GM23338 (cell line): ENCODE measurements around the gene EFNA4. TPM values are rescaled to one million over a fixed set of nuclear protein-coding genes. Genes with fewer than 3 reads are reported as not detected.

ENCODE experiments used
- ATAC-seq: fragments of 200-7000 bp; cut with Tn5 transposase; 3 replicates; pipeline ENCODE4 v1.9.1; 2020
- DNase-seq: peaks from one replicate; pipeline ENCODE4 v3.0.0-alpha.2; 2015; ENCODE audit warnings: low spot score
- H2AFZ ChIP-seq: fragments of 200-600 bp; sonication (generic); 2 replicates; pipeline ENCODE4 v1.8.0; 2016; ENCODE audit warnings: antibody characterized with exemption, mild to moderate bottlenecking, moderate library complexity
- H3F3A ChIP-seq: fragments of 200-600 bp; sonication (generic); replicated peaks from 2 replicates; pipeline ENCODE4 v1.8.0; 2017; ENCODE audit warnings: antibody characterized with exemption, mixed run types, low read depth
- H3K27ac ChIP-seq: fragments of 200-600 bp; sonication (generic); 2 replicates; pipeline ENCODE4 v1.6.1; 2016; ENCODE audit warnings: low read depth
- H3K27me3 ChIP-seq: fragments of 200-600 bp; sonication (generic); 2 replicates; pipeline ENCODE4 v1.8.0; 2016; ENCODE audit warnings: mild to moderate bottlenecking, mixed run types, moderate library complexity; ENCODE audit not compliant: insufficient read depth
- H3K36me3 ChIP-seq: fragments of 200-600 bp; sonication (generic); 2 replicates; pipeline ENCODE4 v1.8.0; 2016; ENCODE audit warnings: mild to moderate bottlenecking; ENCODE audit not compliant: insufficient read depth
- H3K4me1 ChIP-seq: fragments of 200-600 bp; sonication (generic); 2 replicates; pipeline ENCODE4 v1.8.0; 2016; ENCODE audit warnings: mild to moderate bottlenecking, moderate library complexity; ENCODE audit not compliant: insufficient read depth
- H3K4me2 ChIP-seq: fragments of 200-600 bp; sonication (generic); 2 replicates; pipeline ENCODE4 v1.7.1; 2017; ENCODE audit warnings: mixed run types
- H3K4me3 ChIP-seq: fragments of 200-600 bp; sonication (generic); 2 replicates; pipeline ENCODE4 v1.6.1; 2016; ENCODE audit warnings: mixed run types
- H3K79me2 ChIP-seq: fragments of 200-600 bp; sonication (generic); replicated peaks from 2 replicates; pipeline ENCODE4 v1.8.0; 2017; ENCODE audit warnings: mild to moderate bottlenecking; ENCODE audit not compliant: insufficient read depth
- H3K9me2 ChIP-seq: fragments of 200-600 bp; sonication (generic); 2 replicates; pipeline ENCODE4 v1.8.0; 2017; ENCODE audit not compliant: insufficient read depth
- H4K20me1 ChIP-seq: fragments of 200-600 bp; sonication (generic); replicated peaks from 2 replicates; pipeline ENCODE4 v1.8.0; 2017; ENCODE audit warnings: mild to moderate bottlenecking; ENCODE audit not compliant: insufficient read depth
- H3K27ac Mint-ChIP-seq: 2 replicates; pipeline ENCODE4 v1.8.0; 2020; ENCODE audit warnings: inconsistent platforms, mild to moderate bottlenecking, moderate library complexity, mixed read lengths
- H3K27me3 Mint-ChIP-seq: 3 replicates; pipeline ENCODE4 v1.8.0; 2022; ENCODE audit warnings: low read depth, mild to moderate bottlenecking, moderate library complexity, mixed read lengths, inconsistent platforms; ENCODE audit not compliant: insufficient read depth, poor library complexity
- H3K36me3 Mint-ChIP-seq: 3 replicates; pipeline ENCODE4 v1.8.0; 2021; ENCODE audit warnings: low read depth, mild to moderate bottlenecking, inconsistent platforms, moderate library complexity, mixed read lengths
- H3K4me1 Mint-ChIP-seq: 3 replicates; pipeline ENCODE4 v1.8.0; 2020; ENCODE audit warnings: mild to moderate bottlenecking, inconsistent platforms, mixed read lengths
- H3K4me3 Mint-ChIP-seq: 3 replicates; pipeline ENCODE4 v1.8.0; 2021; ENCODE audit warnings: moderate library complexity, mild to moderate bottlenecking, inconsistent platforms, mixed read lengths
- H3K9me3 Mint-ChIP-seq: 3 replicates; pipeline ENCODE4 v1.8.0; 2020; ENCODE audit warnings: moderate library complexity, mild to moderate bottlenecking, inconsistent platforms, mixed read lengths
- CREB1 ChIP-seq: fragments of 250-450 bp; sonication (Bioruptor Pico); IDR thresholded peaks from 2 replicates; pipeline ENCODE4 v1.5.0; 2020; ENCODE audit warnings: low read depth, mild to moderate bottlenecking, moderate library complexity
- EZH2 ChIP-seq: fragments of 200-600 bp; sonication (generic); IDR thresholded peaks from one replicate; pipeline ENCODE4 v1.8.0; 2017; ENCODE audit warnings: antibody characterized with exemption, mild to moderate bottlenecking, low read depth; ENCODE audit not compliant: unreplicated experiment
- EZH2phosphoT487 ChIP-seq: fragments of 200-600 bp; sonication (generic); IDR thresholded peaks from one replicate; pipeline ENCODE4 v1.8.1; 2018; ENCODE audit warnings: antibody characterized with exemption; ENCODE audit not compliant: unreplicated experiment
- POLR2AphosphoS5 ChIP-seq: IDR thresholded peaks from 2 replicates; pipeline ENCODE4 v1.6.1; 2016; ENCODE audit warnings: antibody characterized with exemption, low read depth
- REST ChIP-seq: IDR thresholded peaks from one replicate; pipeline ENCODE4 v1.6.1; 2018; ENCODE audit warnings: antibody characterized with exemption; ENCODE audit not compliant: unreplicated experiment
- ZNF114 ChIP-seq: fragments of 250-450 bp; sonication (Bioruptor Pico); IDR thresholded peaks from 2 replicates; pipeline ENCODE4 v1.5.0; 2020; ENCODE audit warnings: mild to moderate bottlenecking, moderate library complexity
- ZNF462 ChIP-seq: fragments of 250-450 bp; sonication (Bioruptor Pico); IDR thresholded peaks from 2 replicates; pipeline ENCODE4 v1.5.0; 2020; ENCODE audit warnings: mild to moderate bottlenecking, moderate library complexity
- polyA plus RNA-seq: library from polyadenylated mRNA; unstranded; fragments of >200 nt; fragmentation: Nextera tagmentation; extraction: Ambion mirVana; gene quantifications from 2 replicates; pipeline ENCODE4 v1.2.1, GENCODE V29; 2016
- total RNA-seq: library from RNA; depleted of rRNA; stranded (reverse); fragments of >200 nt; shearing (Covaris generic); gene quantifications from 2 replicates; pipeline ENCODE4 v1.2.3, GENCODE V29; 2014

The EFNA4 gene
- total and polyA plus RNA-seq, 2 experiments from 2014 or later, result 11.1 to 22.9 TPM

- 0 out of 2 replicates have a peak overlapping the region, but pooled peaks have one; percentile 69 for H3K27ac ChIP-seq
- H3K4me1 ChIP-seq, result peaks cover 16% of the 10 kb centered on the region
- peaks cover 6% of the 10 kb centered on the region; the same call in 1 of the 2 replicates for H3K27me3 ChIP-seq
- H3K4me2 ChIP-seq, result peak overlapping the region; percentile 94
- H2AFZ ChIP-seq, result peak overlapping the region; percentile 60
- Mint-ChIP-seq H3K4me1 (peaks cover 33% of the 10 kb centered on the region), H3K36me3 (peaks cover 31% of the 10 kb centered on the region), H3K27ac (peak overlapping the region; percentile 64), H3K9me3 (no peaks in the 10 kb centered on the region), H3K4me3 (peak overlapping the region; percentile 83), H3K27me3 (peaks cover 11% of the 10 kb centered on the region)
- H3K9me2 ChIP-seq, result no peaks in the 10 kb centered on the region
- TF ChIP-seq POLR2AphosphoS5 (no peak), ZNF114 (CRISPR knock-in tag) (no peak), CREB1 (no peak), ZNF462 (CRISPR knock-in tag) (no peak), EZH2phosphoT487 (no peak), REST (no peak), EZH2 (no peak)
- peak overlapping the region; percentile 97 for H3K4me3 ChIP-seq
- no peaks in the 10 kb centered on the region for H3K36me3 ChIP-seq
- H3F3A ChIP-seq, result peaks cover 22% of the 10 kb centered on the region
- peaks cover 19% of the 10 kb centered on the region for H4K20me1 ChIP-seq
- DNase-seq (peak; percentile 76), ATAC-seq (peak; percentile 12)
- H3K79me2 ChIP-seq, result peaks cover 14% of the 10 kb centered on the region
Observed at GRCh38 chr1:155064111-155064831, 731 bp downstream of the EFNA4 start.
